HG03565 (cell line): ENCODE measurements around the gene SHH.

Experiments
- ATAC-seq: cut with Tn5 transposase; IDR thresholded peaks from one replicate; pipeline ENCODE4 v1.9.1; 2021; ENCODE audit warnings: mild to moderate bottlenecking, moderate library complexity; ENCODE audit not compliant: unreplicated experiment

Gene SHH

GRCh38 chr7:155794196-155794595, 18.1 kb downstream of the SHH start:
- ATAC-seq, result no peak

- ATAC-seq, result no peak
Observed at GRCh38 chr7:155793720-155794119, 18.5 kb downstream of the SHH start.

- no peak for ATAC-seq
Observed at GRCh38 chr7:155792999-155793560, 19.2 kb downstream of the SHH start.

- no peak for ATAC-seq
Observed at GRCh38 chr7:155792315-155792960, 19.8 kb downstream of the SHH start.

GRCh38 chr7:155791836-155792235, 20.4 kb downstream of the SHH start:
- ATAC-seq, result no peak

GRCh38 chr7:155791214-155791737, 21.0 kb downstream of the SHH start:
- ATAC-seq, result no peak

GRCh38 chr7:155790666-155791065, 21.6 kb downstream of the SHH start:
- ATAC-seq, result no peak

- no peak for ATAC-seq
Observed at GRCh38 chr7:155789001-155789725, 23.1 kb downstream of the SHH start.

- ATAC-seq, result no peak
Observed at GRCh38 chr7:155788616-155789000, 23.7 kb downstream of the SHH start.

- no peak for ATAC-seq
Observed at GRCh38 chr7:155787171-155787851, 25.0 kb downstream of the SHH start.

GRCh38 chr7:155786491-155786890, 25.8 kb downstream of the SHH start:
- no peak for ATAC-seq

- ATAC-seq, result no peak
Observed at GRCh38 chr7:155785536-155785935, 26.7 kb downstream of the SHH start.

- no peak for ATAC-seq
Observed at GRCh38 chr7:155782466-155782865, 29.8 kb downstream of the SHH start.

- ATAC-seq, result no peak
Observed at GRCh38 chr7:155781433-155781832, 30.8 kb downstream of the SHH start.

- no peak for ATAC-seq
Observed at GRCh38 chr7:155780884-155781283, 31.4 kb downstream of the SHH start.

- ATAC-seq, result no peak
Observed at GRCh38 chr7:155778349-155778748, 33.9 kb downstream of the SHH start.

- no peak for ATAC-seq
Observed at GRCh38 chr7:155776606-155777005, 35.7 kb downstream of the SHH start.

GRCh38 chr7:155775691-155776090, 36.6 kb downstream of the SHH start:
- ATAC-seq, result no peak

GRCh38 chr7:155774947-155775346, 37.3 kb downstream of the SHH start:
- ATAC-seq, result no peak

GRCh38 chr7:155773531-155773930, 38.7 kb downstream of the SHH start:
- ATAC-seq, result no peak

- ATAC-seq, result no peak
Observed at GRCh38 chr7:155770241-155770640, 42.0 kb downstream of the SHH start.

GRCh38 chr7:155769701-155770100, 42.6 kb downstream of the SHH start:
- no peak for ATAC-seq
